GM23338 (cell line): ENCODE data around the gene ANXA7. TPM values are rescaled to one million over a fixed set of nuclear protein-coding genes. Genes with fewer than 3 reads are reported as not detected.
A peak's percentile ranks its signal among the peaks of the same experiment; 100 is the strongest.

Experiments used
- ATAC-seq: fragments of 200-7000 bp; cut with Tn5 transposase; 3 replicates; pipeline ENCODE4 v1.9.1; 2020
- DNase-seq: peaks from one replicate; pipeline ENCODE4 v3.0.0-alpha.2; 2015; ENCODE audit warnings: low spot score
- H2AFZ ChIP-seq: fragments of 200-600 bp; sonication (generic); 2 replicates; pipeline ENCODE4 v1.8.0; 2016; ENCODE audit warnings: antibody characterized with exemption, mild to moderate bottlenecking, moderate library complexity
- H3F3A ChIP-seq: fragments of 200-600 bp; sonication (generic); replicated peaks from 2 replicates; pipeline ENCODE4 v1.8.0; 2017; ENCODE audit warnings: antibody characterized with exemption, mixed run types, low read depth
- H3K27ac ChIP-seq: fragments of 200-600 bp; sonication (generic); 2 replicates; pipeline ENCODE4 v1.6.1; 2016; ENCODE audit warnings: low read depth
- H3K27me3 ChIP-seq: fragments of 200-600 bp; sonication (generic); 2 replicates; pipeline ENCODE4 v1.8.0; 2016; ENCODE audit warnings: mild to moderate bottlenecking, mixed run types, moderate library complexity; ENCODE audit not compliant: insufficient read depth
- H3K36me3 ChIP-seq: fragments of 200-600 bp; sonication (generic); 2 replicates; pipeline ENCODE4 v1.8.0; 2016; ENCODE audit warnings: mild to moderate bottlenecking; ENCODE audit not compliant: insufficient read depth
- H3K4me1 ChIP-seq: fragments of 200-600 bp; sonication (generic); 2 replicates; pipeline ENCODE4 v1.8.0; 2016; ENCODE audit warnings: mild to moderate bottlenecking, moderate library complexity; ENCODE audit not compliant: insufficient read depth
- H3K4me2 ChIP-seq: fragments of 200-600 bp; sonication (generic); 2 replicates; pipeline ENCODE4 v1.7.1; 2017; ENCODE audit warnings: mixed run types
- H3K4me3 ChIP-seq: fragments of 200-600 bp; sonication (generic); 2 replicates; pipeline ENCODE4 v1.6.1; 2016; ENCODE audit warnings: mixed run types
- H3K79me2 ChIP-seq: fragments of 200-600 bp; sonication (generic); replicated peaks from 2 replicates; pipeline ENCODE4 v1.8.0; 2017; ENCODE audit warnings: mild to moderate bottlenecking; ENCODE audit not compliant: insufficient read depth
- H3K9me2 ChIP-seq: fragments of 200-600 bp; sonication (generic); 2 replicates; pipeline ENCODE4 v1.8.0; 2017; ENCODE audit not compliant: insufficient read depth
- H4K20me1 ChIP-seq: fragments of 200-600 bp; sonication (generic); replicated peaks from 2 replicates; pipeline ENCODE4 v1.8.0; 2017; ENCODE audit warnings: mild to moderate bottlenecking; ENCODE audit not compliant: insufficient read depth
- H3K27ac Mint-ChIP-seq: 2 replicates; pipeline ENCODE4 v1.8.0; 2020; ENCODE audit warnings: inconsistent platforms, mild to moderate bottlenecking, moderate library complexity, mixed read lengths
- H3K27me3 Mint-ChIP-seq: 3 replicates; pipeline ENCODE4 v1.8.0; 2022; ENCODE audit warnings: low read depth, mild to moderate bottlenecking, moderate library complexity, mixed read lengths, inconsistent platforms; ENCODE audit not compliant: insufficient read depth, poor library complexity
- H3K36me3 Mint-ChIP-seq: 3 replicates; pipeline ENCODE4 v1.8.0; 2021; ENCODE audit warnings: low read depth, mild to moderate bottlenecking, inconsistent platforms, moderate library complexity, mixed read lengths
- H3K4me1 Mint-ChIP-seq: 3 replicates; pipeline ENCODE4 v1.8.0; 2020; ENCODE audit warnings: mild to moderate bottlenecking, inconsistent platforms, mixed read lengths
- H3K4me3 Mint-ChIP-seq: 3 replicates; pipeline ENCODE4 v1.8.0; 2021; ENCODE audit warnings: moderate library complexity, mild to moderate bottlenecking, inconsistent platforms, mixed read lengths
- H3K9me3 Mint-ChIP-seq: 3 replicates; pipeline ENCODE4 v1.8.0; 2020; ENCODE audit warnings: moderate library complexity, mild to moderate bottlenecking, inconsistent platforms, mixed read lengths
- CREB1 ChIP-seq: fragments of 250-450 bp; sonication (Bioruptor Pico); IDR thresholded peaks from 2 replicates; pipeline ENCODE4 v1.5.0; 2020; ENCODE audit warnings: low read depth, mild to moderate bottlenecking, moderate library complexity
- CTCF ChIP-seq, 2 experiments: fragments of 200-600 bp in 1 of 2; sonication (generic) in 1 of 2; conservative IDR thresholded peaks; 2 replicates each; pipeline versions ENCODE4 v1.5.1 to v1.6.1; 2016 to 2017; ENCODE audit warnings: antibody characterized with exemption in 2 of 2, low read depth in 2 of 2, mild to moderate bottlenecking in 2 of 2, moderate library complexity in 1 of 2
- NANOG ChIP-seq: IDR thresholded peaks from 2 replicates; pipeline ENCODE4 v1.6.1; 2016; ENCODE audit warnings: antibody characterized with exemption, borderline replicate concordance
- ZNF114 ChIP-seq: fragments of 250-450 bp; sonication (Bioruptor Pico); IDR thresholded peaks from 2 replicates; pipeline ENCODE4 v1.5.0; 2020; ENCODE audit warnings: mild to moderate bottlenecking, moderate library complexity
- ZNF331 ChIP-seq: fragments of 250-450 bp; sonication (Bioruptor Pico); IDR thresholded peaks from 2 replicates; pipeline ENCODE4 v1.5.0; 2020; ENCODE audit warnings: low read depth, mild to moderate bottlenecking, moderate library complexity
- polyA plus RNA-seq: library from polyadenylated mRNA; unstranded; fragments of >200 nt; fragmentation: Nextera tagmentation; extraction: Ambion mirVana; gene quantifications from 2 replicates; pipeline ENCODE4 v1.2.1, GENCODE V29; 2016
- total RNA-seq: library from RNA; depleted of rRNA; stranded (reverse); fragments of >200 nt; shearing (Covaris generic); gene quantifications from 2 replicates; pipeline ENCODE4 v1.2.3, GENCODE V29; 2014
- TF ChIP-seq, protein P1 (sequence below): IDR thresholded peaks from one replicate; pipeline ENCODE4 v1.6.1; 2018; ENCODE audit warnings: antibody characterized with exemption; ENCODE audit not compliant: unreplicated experiment
- TF ChIP-seq, protein P2 (sequence below): fragments of 250-450 bp; sonication (Bioruptor Pico); IDR thresholded peaks from 2 replicates; pipeline ENCODE4 v1.5.0; 2020; ENCODE audit warnings: mild to moderate bottlenecking, moderate library complexity

Gene ANXA7
- total and polyA plus RNA-seq, 2 experiments from 2014 or later: 63.7 to 80.1 TPM

DNA sequence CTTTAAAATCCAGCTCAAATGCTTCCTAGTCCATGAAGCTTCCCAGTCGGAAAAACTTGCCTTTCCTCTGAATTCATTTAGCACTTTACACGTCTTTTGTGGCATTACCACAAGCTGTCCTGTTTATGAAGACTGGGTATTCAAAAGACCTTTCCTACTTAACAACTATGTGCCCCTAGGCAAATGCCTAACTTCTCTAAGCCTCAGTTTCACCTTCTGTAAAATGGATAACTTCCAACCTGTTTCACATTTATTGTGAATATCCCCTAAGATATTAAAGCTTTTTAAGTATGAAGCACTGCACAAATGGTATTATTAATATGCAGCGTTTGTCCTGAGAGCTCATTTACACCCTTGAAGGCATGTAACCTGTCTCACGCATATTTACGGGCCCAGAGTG lies 56.0 kb downstream of the ANXA7 start:
- Mint-ChIP-seq H3K36me3 (no peaks in the 10 kb centered on the region), H3K27ac (no peak overlapping the region; the same call in 1 of the 2 replicates), H3K27me3 (peaks cover 5% of the 10 kb centered on the region), H3K4me1 (peaks cover 5% of the 10 kb centered on the region; the same call in 1 of the 3 replicates), H3K9me3 (no peaks in the 10 kb centered on the region), H3K4me3 (peak overlapping the region; percentile 98)
- Histone ChIP-seq H3K4me3 (peak overlapping the region; percentile 56), H3K36me3 (no peaks in the 10 kb centered on the region), H3K27me3 (peaks cover 9% of the 10 kb centered on the region; the same call in 1 of the 2 replicates), H2AFZ (peak overlapping the region; percentile 65; the same call in 1 of the 2 replicates), H4K20me1 (no peaks in the 10 kb centered on the region), H3K79me2 (no peaks in the 10 kb centered on the region), H3K4me2 (peak overlapping the region; percentile 84), H3K9me2 (no peaks in the 10 kb centered on the region), H3K4me1 (no peaks in the 10 kb centered on the region), H3K27ac (no peak overlapping the region), H3F3A (no peaks in the 10 kb centered on the region)
- no peak for TF ChIP-seq ZNF331
- no peak for TF ChIP-seq CTCF (conservative IDR thresholded peaks at IDR 0.05; ENCODE audit: low read depth in 2 of 2)
- TF ChIP-seq, protein P1, sequence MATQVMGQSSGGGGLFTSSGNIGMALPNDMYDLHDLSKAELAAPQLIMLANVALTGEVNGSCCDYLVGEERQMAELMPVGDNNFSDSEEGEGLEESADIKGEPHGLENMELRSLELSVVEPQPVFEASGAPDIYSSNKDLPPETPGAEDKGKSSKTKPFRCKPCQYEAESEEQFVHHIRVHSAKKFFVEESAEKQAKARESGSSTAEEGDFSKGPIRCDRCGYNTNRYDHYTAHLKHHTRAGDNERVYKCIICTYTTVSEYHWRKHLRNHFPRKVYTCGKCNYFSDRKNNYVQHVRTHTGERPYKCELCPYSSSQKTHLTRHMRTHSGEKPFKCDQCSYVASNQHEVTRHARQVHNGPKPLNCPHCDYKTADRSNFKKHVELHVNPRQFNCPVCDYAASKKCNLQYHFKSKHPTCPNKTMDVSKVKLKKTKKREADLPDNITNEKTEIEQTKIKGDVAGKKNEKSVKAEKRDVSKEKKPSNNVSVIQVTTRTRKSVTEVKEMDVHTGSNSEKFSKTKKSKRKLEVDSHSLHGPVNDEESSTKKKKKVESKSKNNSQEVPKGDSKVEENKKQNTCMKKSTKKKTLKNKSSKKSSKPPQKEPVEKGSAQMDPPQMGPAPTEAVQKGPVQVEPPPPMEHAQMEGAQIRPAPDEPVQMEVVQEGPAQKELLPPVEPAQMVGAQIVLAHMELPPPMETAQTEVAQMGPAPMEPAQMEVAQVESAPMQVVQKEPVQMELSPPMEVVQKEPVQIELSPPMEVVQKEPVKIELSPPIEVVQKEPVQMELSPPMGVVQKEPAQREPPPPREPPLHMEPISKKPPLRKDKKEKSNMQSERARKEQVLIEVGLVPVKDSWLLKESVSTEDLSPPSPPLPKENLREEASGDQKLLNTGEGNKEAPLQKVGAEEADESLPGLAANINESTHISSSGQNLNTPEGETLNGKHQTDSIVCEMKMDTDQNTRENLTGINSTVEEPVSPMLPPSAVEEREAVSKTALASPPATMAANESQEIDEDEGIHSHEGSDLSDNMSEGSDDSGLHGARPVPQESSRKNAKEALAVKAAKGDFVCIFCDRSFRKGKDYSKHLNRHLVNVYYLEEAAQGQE: no peak
- no peak for TF ChIP-seq ZNF114
- no peak for TF ChIP-seq CREB1 (CRISPR knock-in tag)
- no peak for TF ChIP-seq NANOG
- TF ChIP-seq, protein P2, sequence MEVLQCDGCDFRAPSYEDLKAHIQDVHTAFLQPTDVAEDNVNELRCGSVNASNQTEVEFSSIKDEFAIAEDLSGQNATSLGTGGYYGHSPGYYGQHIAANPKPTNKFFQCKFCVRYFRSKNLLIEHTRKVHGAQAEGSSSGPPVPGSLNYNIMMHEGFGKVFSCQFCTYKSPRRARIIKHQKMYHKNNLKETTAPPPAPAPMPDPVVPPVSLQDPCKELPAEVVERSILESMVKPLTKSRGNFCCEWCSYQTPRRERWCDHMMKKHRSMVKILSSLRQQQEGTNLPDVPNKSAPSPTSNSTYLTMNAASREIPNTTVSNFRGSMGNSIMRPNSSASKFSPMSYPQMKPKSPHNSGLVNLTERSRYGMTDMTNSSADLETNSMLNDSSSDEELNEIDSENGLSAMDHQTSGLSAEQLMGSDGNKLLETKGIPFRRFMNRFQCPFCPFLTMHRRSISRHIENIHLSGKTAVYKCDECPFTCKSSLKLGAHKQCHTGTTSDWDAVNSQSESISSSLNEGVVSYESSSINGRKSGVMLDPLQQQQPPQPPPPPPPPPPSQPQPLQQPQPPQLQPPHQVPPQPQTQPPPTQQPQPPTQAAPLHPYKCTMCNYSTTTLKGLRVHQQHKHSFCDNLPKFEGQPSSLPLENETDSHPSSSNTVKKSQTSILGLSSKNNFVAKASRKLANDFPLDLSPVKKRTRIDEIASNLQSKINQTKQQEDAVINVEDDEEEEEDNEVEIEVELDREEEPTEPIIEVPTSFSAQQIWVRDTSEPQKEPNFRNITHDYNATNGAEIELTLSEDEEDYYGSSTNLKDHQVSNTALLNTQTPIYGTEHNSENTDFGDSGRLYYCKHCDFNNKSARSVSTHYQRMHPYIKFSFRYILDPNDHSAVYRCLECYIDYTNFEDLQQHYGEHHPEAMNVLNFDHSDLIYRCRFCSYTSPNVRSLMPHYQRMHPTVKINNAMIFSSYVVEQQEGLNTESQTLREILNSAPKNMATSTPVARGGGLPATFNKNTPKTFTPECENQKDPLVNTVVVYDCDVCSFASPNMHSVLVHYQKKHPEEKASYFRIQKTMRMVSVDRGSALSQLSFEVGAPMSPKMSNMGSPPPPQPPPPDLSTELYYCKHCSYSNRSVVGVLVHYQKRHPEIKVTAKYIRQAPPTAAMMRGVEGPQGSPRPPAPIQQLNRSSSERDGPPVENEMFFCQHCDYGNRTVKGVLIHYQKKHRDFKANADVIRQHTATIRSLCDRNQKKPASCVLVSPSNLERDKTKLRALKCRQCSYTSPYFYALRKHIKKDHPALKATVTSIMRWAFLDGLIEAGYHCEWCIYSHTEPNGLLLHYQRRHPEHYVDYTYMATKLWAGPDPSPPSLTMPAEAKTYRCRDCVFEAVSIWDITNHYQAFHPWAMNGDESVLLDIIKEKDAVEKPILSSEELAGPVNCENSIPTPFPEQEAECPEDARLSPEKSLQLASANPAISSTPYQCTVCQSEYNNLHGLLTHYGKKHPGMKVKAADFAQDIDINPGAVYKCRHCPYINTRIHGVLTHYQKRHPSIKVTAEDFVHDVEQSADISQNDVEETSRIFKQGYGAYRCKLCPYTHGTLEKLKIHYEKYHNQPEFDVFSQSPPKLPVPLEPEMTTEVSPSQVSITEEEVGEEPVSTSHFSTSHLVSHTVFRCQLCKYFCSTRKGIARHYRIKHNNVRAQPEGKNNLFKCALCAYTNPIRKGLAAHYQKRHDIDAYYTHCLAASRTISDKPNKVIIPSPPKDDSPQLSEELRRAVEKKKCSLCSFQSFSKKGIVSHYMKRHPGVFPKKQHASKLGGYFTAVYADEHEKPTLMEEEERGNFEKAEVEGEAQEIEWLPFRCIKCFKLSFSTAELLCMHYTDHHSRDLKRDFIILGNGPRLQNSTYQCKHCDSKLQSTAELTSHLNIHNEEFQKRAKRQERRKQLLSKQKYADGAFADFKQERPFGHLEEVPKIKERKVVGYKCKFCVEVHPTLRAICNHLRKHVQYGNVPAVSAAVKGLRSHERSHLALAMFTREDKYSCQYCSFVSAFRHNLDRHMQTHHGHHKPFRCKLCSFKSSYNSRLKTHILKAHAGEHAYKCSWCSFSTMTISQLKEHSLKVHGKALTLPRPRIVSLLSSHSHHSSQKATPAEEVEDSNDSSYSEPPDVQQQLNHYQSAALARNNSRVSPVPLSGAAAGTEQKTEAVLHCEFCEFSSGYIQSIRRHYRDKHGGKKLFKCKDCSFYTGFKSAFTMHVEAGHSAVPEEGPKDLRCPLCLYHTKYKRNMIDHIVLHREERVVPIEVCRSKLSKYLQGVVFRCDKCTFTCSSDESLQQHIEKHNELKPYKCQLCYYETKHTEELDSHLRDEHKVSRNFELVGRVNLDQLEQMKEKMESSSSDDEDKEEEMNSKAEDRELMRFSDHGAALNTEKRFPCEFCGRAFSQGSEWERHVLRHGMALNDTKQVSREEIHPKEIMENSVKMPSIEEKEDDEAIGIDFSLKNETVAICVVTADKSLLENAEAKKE: no peak
- no peak for DNase-seq
- no peak for ATAC-seq
